OCI-LY3 (cell line): ENCODE data around the gene OPALIN.

Experiments
- EZH2phosphoT487 ChIP-seq: fragments of 200-600 bp; shearing (Covaris generic); IDR thresholded peaks from 2 replicates; pipeline ENCODE4 v1.6.1; 2018; ENCODE audit warnings: antibody characterized with exemption, mixed run types, low read depth
- TF ChIP-seq, protein P1 (sequence below): fragments of 200-600, 300-600 bp; sonication (generic); IDR thresholded peaks from 2 replicates; pipeline ENCODE4 v1.5.1; 2014; ENCODE audit warnings: antibody characterized with exemption, low read length, low read depth

DNA sequence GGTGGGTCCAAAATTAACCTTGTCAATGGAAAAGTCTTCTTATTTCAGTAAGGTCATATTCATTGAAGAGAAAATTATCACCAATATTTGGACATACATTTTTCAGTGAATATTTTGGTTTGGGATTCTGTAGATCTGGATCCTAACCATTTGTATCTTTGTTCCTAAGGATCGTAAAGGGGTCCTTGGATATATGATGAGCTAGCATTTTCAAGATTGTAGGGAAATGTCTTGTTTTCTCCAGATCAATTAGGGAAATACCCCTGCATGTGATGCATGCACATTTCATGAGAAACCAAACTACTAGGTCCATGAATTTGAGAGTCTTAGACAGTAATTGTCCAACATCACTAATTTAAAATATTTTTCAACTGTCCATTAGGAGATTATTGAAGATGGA is 36.5 kb downstream of the OPALIN start:
- TF ChIP-seq, protein P1, sequence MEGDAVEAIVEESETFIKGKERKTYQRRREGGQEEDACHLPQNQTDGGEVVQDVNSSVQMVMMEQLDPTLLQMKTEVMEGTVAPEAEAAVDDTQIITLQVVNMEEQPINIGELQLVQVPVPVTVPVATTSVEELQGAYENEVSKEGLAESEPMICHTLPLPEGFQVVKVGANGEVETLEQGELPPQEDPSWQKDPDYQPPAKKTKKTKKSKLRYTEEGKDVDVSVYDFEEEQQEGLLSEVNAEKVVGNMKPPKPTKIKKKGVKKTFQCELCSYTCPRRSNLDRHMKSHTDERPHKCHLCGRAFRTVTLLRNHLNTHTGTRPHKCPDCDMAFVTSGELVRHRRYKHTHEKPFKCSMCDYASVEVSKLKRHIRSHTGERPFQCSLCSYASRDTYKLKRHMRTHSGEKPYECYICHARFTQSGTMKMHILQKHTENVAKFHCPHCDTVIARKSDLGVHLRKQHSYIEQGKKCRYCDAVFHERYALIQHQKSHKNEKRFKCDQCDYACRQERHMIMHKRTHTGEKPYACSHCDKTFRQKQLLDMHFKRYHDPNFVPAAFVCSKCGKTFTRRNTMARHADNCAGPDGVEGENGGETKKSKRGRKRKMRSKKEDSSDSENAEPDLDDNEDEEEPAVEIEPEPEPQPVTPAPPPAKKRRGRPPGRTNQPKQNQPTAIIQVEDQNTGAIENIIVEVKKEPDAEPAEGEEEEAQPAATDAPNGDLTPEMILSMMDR, result no peak; the same call in 1 of the 2 replicates
- no peak for TF ChIP-seq EZH2phosphoT487
